Liver (tissue), 9 donors: ENCODE results near the gene DDX23. TPM values are rescaled to one million over a fixed set of nuclear protein-coding genes. Genes with fewer than 3 reads are reported as not detected.

Source experiments
- DNase-seq: peaks from one replicate; pipeline ENCODE4 v3.0.0-alpha.2; 2017; ENCODE audit warnings: low spot score
- H3K27ac ChIP-seq, 2 donors: one replicate each; pipeline ENCODE4 v1.7.0; 2013; ENCODE audit warnings: inconsistent platforms in 2 of 2, low read length in 2 of 2, control low read depth in 1 of 2, low read depth in 1 of 2, mild to moderate bottlenecking in 1 of 2
- H3K27me3 ChIP-seq, 4 donors: one replicate each; pipeline versions ENCODE4 v1.6.1 to v1.7.0; 2013; ENCODE audit warnings: low read length in 3 of 4, inconsistent platforms in 1 of 4, mild to moderate bottlenecking in 1 of 4, moderate library complexity in 1 of 4; ENCODE audit not compliant: control insufficient read depth in 4 of 4, insufficient read depth in 4 of 4
- H3K36me3 ChIP-seq, 4 donors: one replicate each; pipeline versions ENCODE4 v1.6.1 to v1.7.0; 2013; ENCODE audit warnings: low read length in 3 of 4, mild to moderate bottlenecking in 3 of 4, low read depth in 1 of 4, moderate library complexity in 1 of 4; ENCODE audit not compliant: control insufficient read depth in 4 of 4, insufficient read depth in 3 of 4
- H3K4me1 ChIP-seq, 4 donors: one replicate each; pipeline versions ENCODE4 v1.6.1 to v1.7.0; 2013; ENCODE audit warnings: low read length in 3 of 4, mild to moderate bottlenecking in 3 of 4, moderate library complexity in 1 of 4; ENCODE audit not compliant: control insufficient read depth in 4 of 4, insufficient read depth in 4 of 4
- H3K4me3 ChIP-seq, 3 donors: one replicate each; pipeline versions ENCODE4 v1.6.1 to v1.7.0; 2013; ENCODE audit warnings: low read length in 3 of 3, control low read depth in 1 of 3, low read depth in 1 of 3, mild to moderate bottlenecking in 1 of 3
- H3K9ac ChIP-seq, 2 donors: one replicate each; pipeline ENCODE4 v1.7.0; 2013; ENCODE audit warnings: low read length in 2 of 2, mild to moderate bottlenecking in 2 of 2, moderate library complexity in 2 of 2, control low read depth in 1 of 2, low read depth in 1 of 2
- H3K9me3 ChIP-seq, 4 donors: one replicate each; pipeline versions ENCODE4 v1.6.1 to v1.7.0; 2013; ENCODE audit warnings: low read length in 3 of 4; ENCODE audit not compliant: control insufficient read depth in 4 of 4
- EGR1 ChIP-seq, 2 donors: IDR thresholded peaks; 2 replicates each; pipeline ENCODE4 v1.6.1; 2016 to 2018; ENCODE audit warnings: antibody characterized with exemption in 2 of 2, low read depth in 2 of 2
- FOXA1 ChIP-seq: IDR thresholded peaks from 2 replicates; pipeline ENCODE4 v1.6.1; 2016; ENCODE audit warnings: antibody characterized with exemption
- FOXA2 ChIP-seq: IDR thresholded peaks from 2 replicates; pipeline ENCODE4 v1.6.1; 2016; ENCODE audit warnings: antibody characterized with exemption
- GABPA ChIP-seq, 2 donors: IDR thresholded peaks in 1 of 2; conservative IDR thresholded peaks in 1 of 2; 2 replicates each; pipeline ENCODE4 v1.6.1; 2016; ENCODE audit warnings: antibody characterized with exemption in 2 of 2, mild to moderate bottlenecking in 1 of 2, moderate library complexity in 1 of 2
- HNF4A ChIP-seq, 2 donors: conservative IDR thresholded peaks; 2 replicates each; pipeline ENCODE4 v1.6.1; 2016; ENCODE audit warnings: antibody characterized with exemption in 2 of 2, mild to moderate bottlenecking in 2 of 2
- JUND ChIP-seq, 2 donors: IDR thresholded peaks; 2 replicates each; pipeline ENCODE4 v1.6.1; 2016; ENCODE audit warnings: antibody characterized with exemption in 2 of 2
- RAD21 ChIP-seq, 2 donors: IDR thresholded peaks; 2 replicates each; pipeline ENCODE4 v1.6.1; 2016; ENCODE audit warnings: antibody characterized with exemption in 2 of 2, mild to moderate bottlenecking in 2 of 2
- RXRA ChIP-seq, 2 donors: IDR thresholded peaks; 2 replicates each; pipeline ENCODE4 v1.6.1; 2017 to 2018; ENCODE audit warnings: antibody characterized with exemption in 2 of 2, mild to moderate bottlenecking in 1 of 2
- SP1 ChIP-seq: IDR thresholded peaks from 2 replicates; pipeline ENCODE4 v1.6.1; 2018; ENCODE audit warnings: antibody characterized with exemption, mild to moderate bottlenecking
- TAF1 ChIP-seq: conservative IDR thresholded peaks from 2 replicates; pipeline ENCODE4 v1.6.1; 2016; ENCODE audit warnings: antibody characterized with exemption, mild to moderate bottlenecking
- YY1 ChIP-seq: IDR thresholded peaks from 2 replicates; pipeline ENCODE4 v1.6.1; 2016; ENCODE audit warnings: antibody characterized with exemption, mild to moderate bottlenecking
- ZBTB33 ChIP-seq: IDR thresholded peaks from 2 replicates; pipeline ENCODE4 v1.6.1; 2016; ENCODE audit warnings: antibody characterized with exemption
- WGBS: extraction: QIAGEN DNeasy Blood & Tissue Kit; methylation state at CpG from one replicate; pipeline ENCODE4 v1.1.7; 2013; 5-methylcytosine and 5-hydroxymethylcytosine counted together
- polyA plus RNA-seq, 2 donors: library from polyadenylated mRNA; stranded (reverse) in 1 of 2; unstranded in 1 of 2; fragments of 200-250 nt in 1 of 2; fragments of >200 nt in 1 of 2; fragmentation: Nextera tagmentation in 1 of 2; extraction: Ambion mirVana in 1 of 2; gene quantifications; one replicate each; pipeline versions ENCODE4 v1.2.1 to v1.2.3, GENCODE V29; 2013 to 2015
- total RNA-seq, 2 donors: library from RNA; depleted of rRNA; stranded (reverse); fragments of >200 nt; gene quantifications; one replicate each; pipeline ENCODE4 v1.2.3, GENCODE V29; 2014
- TF ChIP-seq, protein P1 (sequence below): fragments of 150-350 bp; IDR thresholded peaks from 2 replicates; pipeline ENCODE4 v1.5.1; 2017; ENCODE audit warnings: improper control_type of control experiment, low read depth, low read length; ENCODE audit not compliant: missing input control
- TF ChIP-seq, protein P2 (sequence below): IDR thresholded peaks from 2 replicates; pipeline ENCODE4 v1.6.1; 2016; ENCODE audit warnings: antibody characterized with exemption
- TF ChIP-seq, protein P3 (sequence below): IDR thresholded peaks from 2 replicates; pipeline ENCODE4 v1.6.1; 2016; ENCODE audit warnings: antibody characterized with exemption, mild to moderate bottlenecking
- TF ChIP-seq, protein P4 (sequence below): IDR thresholded peaks from 2 replicates; pipeline ENCODE4 v1.6.1; 2016; ENCODE audit warnings: antibody characterized with exemption
- donor health status: healthy.
- donor health status: healthy.
- donor health status: healthy.
- donor health status: healthy.
- donor health status: healthy.

DDX23 gene
- total and polyA plus RNA-seq, 4 donors: 16.9 to 60.6 (median 29.7) TPM

GRCh38 chr12:48827513-48828096 is 24.4 kb downstream of the DDX23 start:
- H3K9me3 ChIP-seq: no peaks in the 10 kb centered on the region
- H3K27me3 ChIP-seq: no peaks in the 10 kb centered on the region
- H3K9ac ChIP-seq: no peak overlapping the region
- no peak for DNase-seq
- TF ChIP-seq FOXA2: no peak
- TF ChIP-seq, protein P1, sequence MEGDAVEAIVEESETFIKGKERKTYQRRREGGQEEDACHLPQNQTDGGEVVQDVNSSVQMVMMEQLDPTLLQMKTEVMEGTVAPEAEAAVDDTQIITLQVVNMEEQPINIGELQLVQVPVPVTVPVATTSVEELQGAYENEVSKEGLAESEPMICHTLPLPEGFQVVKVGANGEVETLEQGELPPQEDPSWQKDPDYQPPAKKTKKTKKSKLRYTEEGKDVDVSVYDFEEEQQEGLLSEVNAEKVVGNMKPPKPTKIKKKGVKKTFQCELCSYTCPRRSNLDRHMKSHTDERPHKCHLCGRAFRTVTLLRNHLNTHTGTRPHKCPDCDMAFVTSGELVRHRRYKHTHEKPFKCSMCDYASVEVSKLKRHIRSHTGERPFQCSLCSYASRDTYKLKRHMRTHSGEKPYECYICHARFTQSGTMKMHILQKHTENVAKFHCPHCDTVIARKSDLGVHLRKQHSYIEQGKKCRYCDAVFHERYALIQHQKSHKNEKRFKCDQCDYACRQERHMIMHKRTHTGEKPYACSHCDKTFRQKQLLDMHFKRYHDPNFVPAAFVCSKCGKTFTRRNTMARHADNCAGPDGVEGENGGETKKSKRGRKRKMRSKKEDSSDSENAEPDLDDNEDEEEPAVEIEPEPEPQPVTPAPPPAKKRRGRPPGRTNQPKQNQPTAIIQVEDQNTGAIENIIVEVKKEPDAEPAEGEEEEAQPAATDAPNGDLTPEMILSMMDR: no peak
- TF ChIP-seq, protein P2, sequence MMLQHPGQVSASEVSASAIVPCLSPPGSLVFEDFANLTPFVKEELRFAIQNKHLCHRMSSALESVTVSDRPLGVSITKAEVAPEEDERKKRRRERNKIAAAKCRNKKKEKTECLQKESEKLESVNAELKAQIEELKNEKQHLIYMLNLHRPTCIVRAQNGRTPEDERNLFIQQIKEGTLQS: no peak
- no peak for TF ChIP-seq GABPA (IDR thresholded peaks at IDR 0.05 in 1 of 2, conservative IDR thresholded peaks at IDR 0.05 in 1 of 2)
- TF ChIP-seq, protein P3, sequence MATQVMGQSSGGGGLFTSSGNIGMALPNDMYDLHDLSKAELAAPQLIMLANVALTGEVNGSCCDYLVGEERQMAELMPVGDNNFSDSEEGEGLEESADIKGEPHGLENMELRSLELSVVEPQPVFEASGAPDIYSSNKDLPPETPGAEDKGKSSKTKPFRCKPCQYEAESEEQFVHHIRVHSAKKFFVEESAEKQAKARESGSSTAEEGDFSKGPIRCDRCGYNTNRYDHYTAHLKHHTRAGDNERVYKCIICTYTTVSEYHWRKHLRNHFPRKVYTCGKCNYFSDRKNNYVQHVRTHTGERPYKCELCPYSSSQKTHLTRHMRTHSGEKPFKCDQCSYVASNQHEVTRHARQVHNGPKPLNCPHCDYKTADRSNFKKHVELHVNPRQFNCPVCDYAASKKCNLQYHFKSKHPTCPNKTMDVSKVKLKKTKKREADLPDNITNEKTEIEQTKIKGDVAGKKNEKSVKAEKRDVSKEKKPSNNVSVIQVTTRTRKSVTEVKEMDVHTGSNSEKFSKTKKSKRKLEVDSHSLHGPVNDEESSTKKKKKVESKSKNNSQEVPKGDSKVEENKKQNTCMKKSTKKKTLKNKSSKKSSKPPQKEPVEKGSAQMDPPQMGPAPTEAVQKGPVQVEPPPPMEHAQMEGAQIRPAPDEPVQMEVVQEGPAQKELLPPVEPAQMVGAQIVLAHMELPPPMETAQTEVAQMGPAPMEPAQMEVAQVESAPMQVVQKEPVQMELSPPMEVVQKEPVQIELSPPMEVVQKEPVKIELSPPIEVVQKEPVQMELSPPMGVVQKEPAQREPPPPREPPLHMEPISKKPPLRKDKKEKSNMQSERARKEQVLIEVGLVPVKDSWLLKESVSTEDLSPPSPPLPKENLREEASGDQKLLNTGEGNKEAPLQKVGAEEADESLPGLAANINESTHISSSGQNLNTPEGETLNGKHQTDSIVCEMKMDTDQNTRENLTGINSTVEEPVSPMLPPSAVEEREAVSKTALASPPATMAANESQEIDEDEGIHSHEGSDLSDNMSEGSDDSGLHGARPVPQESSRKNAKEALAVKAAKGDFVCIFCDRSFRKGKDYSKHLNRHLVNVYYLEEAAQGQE: no peak
- TF ChIP-seq TAF1: no peak
- TF ChIP-seq HNF4A (conservative IDR thresholded peaks at IDR 0.05): no peak
- no peak for TF ChIP-seq RXRA (IDR thresholded peaks at IDR 0.05)
- no peak for TF ChIP-seq ZBTB33
- no peak for TF ChIP-seq FOXA1
- 96% methylated on average over 17 of the region's 17 CpGs for WGBS
- no peak overlapping the region for H3K4me3 ChIP-seq
- no peak overlapping the region for H3K27ac ChIP-seq
- H3K36me3 ChIP-seq: peaks cover 16 to 43% (median 36%) of the 10 kb centered on the region in 4 donors
- H3K4me1 ChIP-seq: no peaks in the 10 kb centered on the region

GRCh38 chr12:48827026-48827425 is 24.9 kb downstream of the DDX23 start:
- Histone ChIP-seq H3K9me3 (no peaks in the 10 kb centered on the region), H3K36me3 (peaks cover 11 to 37% (median 30%) of the 10 kb centered on the region in 4 donors), H3K4me1 (no peaks in the 10 kb centered on the region), H3K27me3 (no peaks in the 10 kb centered on the region), H3K9ac (no peak overlapping the region), H3K27ac (no peak overlapping the region), H3K4me3 (no peak overlapping the region)
- no peak for DNase-seq
- TF ChIP-seq RAD21 (IDR thresholded peaks at IDR 0.05) (no peak), FOXA1 (no peak), EGR1 (IDR thresholded peaks at IDR 0.05; ENCODE audit: low read depth in 2 of 2) (no peak), SP1 (no peak), ZBTB33 (no peak), JUND (IDR thresholded peaks at IDR 0.05) (no peak), YY1 (no peak), FOXA2 (no peak), RXRA (IDR thresholded peaks at IDR 0.05) (no peak)
- TF ChIP-seq, protein P4, sequence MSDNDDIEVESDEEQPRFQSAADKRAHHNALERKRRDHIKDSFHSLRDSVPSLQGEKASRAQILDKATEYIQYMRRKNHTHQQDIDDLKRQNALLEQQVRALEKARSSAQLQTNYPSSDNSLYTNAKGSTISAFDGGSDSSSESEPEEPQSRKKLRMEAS: no peak
- TF ChIP-seq, protein P3: no peak
- 85% methylated on average over 8 of the region's 8 CpGs for WGBS
